DOHH2 (cell line): Measurements from ENCODE around the gene COL23A1.

Experiments
- EZH2phosphoT487 ChIP-seq: fragments of 200-600 bp; sonication (generic); IDR thresholded peaks from 2 replicates; pipeline ENCODE4 v1.6.1; 2017; ENCODE audit warnings: borderline replicate concordance, mild to moderate bottlenecking, antibody characterized with exemption, low read length, moderate library complexity, mixed read lengths
- TF ChIP-seq, protein P1 (sequence below): fragments of 200-600 bp; sonication (generic); IDR thresholded peaks from one replicate; pipeline ENCODE4 v1.5.1; 2014; ENCODE audit warnings: antibody characterized with exemption, mild to moderate bottlenecking, low read depth, low read length; ENCODE audit not compliant: poor library complexity, severe bottlenecking

DNA sequence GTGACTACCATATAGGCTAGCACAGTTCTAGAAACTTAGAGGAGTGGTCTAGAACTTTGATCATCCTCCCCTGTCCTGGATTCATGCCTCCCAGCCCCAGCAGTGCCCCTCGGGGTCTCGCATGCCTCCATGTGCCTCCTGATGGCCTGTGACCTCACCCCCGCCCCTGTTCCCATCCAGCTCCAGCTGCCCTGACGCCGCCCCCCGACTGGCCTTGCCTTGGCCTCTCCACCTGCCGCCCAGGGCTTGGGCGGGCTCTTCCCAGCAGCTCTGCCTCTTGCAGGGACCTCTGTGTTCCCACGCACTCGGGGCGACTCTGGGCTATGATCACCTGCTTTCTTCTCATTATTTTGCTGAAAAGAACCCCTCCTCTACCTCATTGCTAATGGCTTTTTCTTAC lies 242.2 kb downstream of the COL23A1 start:
- TF ChIP-seq, protein P1, sequence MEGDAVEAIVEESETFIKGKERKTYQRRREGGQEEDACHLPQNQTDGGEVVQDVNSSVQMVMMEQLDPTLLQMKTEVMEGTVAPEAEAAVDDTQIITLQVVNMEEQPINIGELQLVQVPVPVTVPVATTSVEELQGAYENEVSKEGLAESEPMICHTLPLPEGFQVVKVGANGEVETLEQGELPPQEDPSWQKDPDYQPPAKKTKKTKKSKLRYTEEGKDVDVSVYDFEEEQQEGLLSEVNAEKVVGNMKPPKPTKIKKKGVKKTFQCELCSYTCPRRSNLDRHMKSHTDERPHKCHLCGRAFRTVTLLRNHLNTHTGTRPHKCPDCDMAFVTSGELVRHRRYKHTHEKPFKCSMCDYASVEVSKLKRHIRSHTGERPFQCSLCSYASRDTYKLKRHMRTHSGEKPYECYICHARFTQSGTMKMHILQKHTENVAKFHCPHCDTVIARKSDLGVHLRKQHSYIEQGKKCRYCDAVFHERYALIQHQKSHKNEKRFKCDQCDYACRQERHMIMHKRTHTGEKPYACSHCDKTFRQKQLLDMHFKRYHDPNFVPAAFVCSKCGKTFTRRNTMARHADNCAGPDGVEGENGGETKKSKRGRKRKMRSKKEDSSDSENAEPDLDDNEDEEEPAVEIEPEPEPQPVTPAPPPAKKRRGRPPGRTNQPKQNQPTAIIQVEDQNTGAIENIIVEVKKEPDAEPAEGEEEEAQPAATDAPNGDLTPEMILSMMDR = no peak
- TF ChIP-seq EZH2phosphoT487 = no peak
